ENCODE results near the gene ROGDI.

ROGDI gene

GRCh38 chr16:4778050-4778392, 24.4 kb downstream of the ROGDI start (continued):
- TF ChIP-seq BCL11A (tag by site-specific recombination; IDR thresholded peaks at IDR 0.05; ENCODE audit: low read depth) = no peak
- no peak for TF ChIP-seq ZNF76 (tag by site-specific recombination; IDR thresholded peaks at IDR 0.05; ENCODE audit: borderline replicate concordance, low read depth)
- TF ChIP-seq ZNF704 (tag by site-specific recombination; IDR thresholded peaks at IDR 0.05) = no peak

- POLR2A ChIA-PET = no interaction called here
- Histone ChIP-seq H3K36me3 (ENCODE audit: control insufficient read depth in 2 of 2, insufficient read depth in 1 of 2, low read length in 2 of 2) (no peaks in the 10 kb centered on the region), H3K27ac (ENCODE audit: extremely low read depth, low read depth, low read length) (no peak overlapping the region), H3K4me1 (ENCODE audit: control insufficient read depth, insufficient read depth, low read length) (peaks cover 2% of the 10 kb centered on the region; the same call in 1 of the 2 replicates), H3K9me3 (ENCODE audit: control insufficient read depth, insufficient read depth, low read depth, low read length) (no peaks in the 10 kb centered on the region), H3K4me3 (ENCODE audit: low read depth, low read length) (no peak overlapping the region)
- no peak for TF ChIP-seq FEZF1 (tag by site-specific recombination; IDR thresholded peaks at IDR 0.05)
- no peak for TF ChIP-seq ELK4 (IDR thresholded peaks at IDR 0.05; ENCODE audit: borderline replicate concordance, low read depth, low read length)
- TF ChIP-seq ZNF114 (tag by site-specific recombination; IDR thresholded peaks at IDR 0.05) = no peak
- no peak for TF ChIP-seq REPIN1 (tag by site-specific recombination; IDR thresholded peaks at IDR 0.05; ENCODE audit: low read depth)
- no peak for TF ChIP-seq OSR2 (tag by site-specific recombination; IDR thresholded peaks at IDR 0.05)
- no peak for TF ChIP-seq ZBTB17 (tag by site-specific recombination; IDR thresholded peaks at IDR 0.05)
- TF ChIP-seq ZNF146 (tag by site-specific recombination; IDR thresholded peaks at IDR 0.05) = no peak
- no peak for TF ChIP-seq ZNF549 (tag by site-specific recombination; IDR thresholded peaks at IDR 0.05)
- TF ChIP-seq ZNF658 (tag by site-specific recombination; IDR thresholded peaks at IDR 0.05) = no peak
- no peak for TF ChIP-seq ZNF747 (tag by site-specific recombination; IDR thresholded peaks at IDR 0.05)
- TF ChIP-seq KLF9 (tag by site-specific recombination; IDR thresholded peaks at IDR 0.05; ENCODE audit: low read depth) = no peak
- TF ChIP-seq ZNF677 (tag by site-specific recombination; IDR thresholded peaks at IDR 0.05) = no peak
- no peak for TF ChIP-seq ZNF530 (tag by site-specific recombination; IDR thresholded peaks at IDR 0.05; ENCODE audit: low read depth)
- TF ChIP-seq SCRT1 (tag by site-specific recombination; IDR thresholded peaks at IDR 0.05; ENCODE audit: borderline replicate concordance) = no peak
- TF ChIP-seq ZNF211 (tag by site-specific recombination; IDR thresholded peaks at IDR 0.05; ENCODE audit: low read depth) = no peak
- TF ChIP-seq BCL11B (tag by site-specific recombination; IDR thresholded peaks at IDR 0.05; ENCODE audit: low read depth) = no peak
- TF ChIP-seq ZNF19 (tag by site-specific recombination; IDR thresholded peaks at IDR 0.05; ENCODE audit: low read depth) = no peak
- no peak for TF ChIP-seq ZNF785 (tag by site-specific recombination; IDR thresholded peaks at IDR 0.05)
- CTCF ChIA-PET = no interaction called here
Measured at GRCh38 chr16:4777339-4778049, 24.9 kb downstream of the ROGDI start.

GRCh38 chr16:4776141-4776705, 26.2 kb downstream of the ROGDI start:
- POLR2A ChIA-PET = no interaction called here
- H3K36me3 ChIP-seq (ENCODE audit: control insufficient read depth in 2 of 2, insufficient read depth in 1 of 2, low read length in 2 of 2) = no peaks in the 10 kb centered on the region
- CTCF ChIA-PET = no interaction called here
- H3K4me1 ChIP-seq (ENCODE audit: control insufficient read depth, insufficient read depth, low read length) = peaks cover 2% of the 10 kb centered on the region; the same call in 1 of the 2 replicates
- no peak overlapping the region for H3K27ac ChIP-seq (ENCODE audit: extremely low read depth, low read depth, low read length)
- H3K9me3 ChIP-seq (ENCODE audit: control insufficient read depth, insufficient read depth, low read depth, low read length) = no peaks in the 10 kb centered on the region
- H3K4me3 ChIP-seq (ENCODE audit: low read depth, low read length) = no peak overlapping the region
- TF ChIP-seq ZNF580 (tag by site-specific recombination; IDR thresholded peaks at IDR 0.05) (no peak), KLF1 (tag by site-specific recombination; IDR thresholded peaks at IDR 0.05) (no peak), ZNF221 (tag by site-specific recombination; IDR thresholded peaks at IDR 0.05; ENCODE audit: borderline replicate concordance) (no peak), ZNF366 (tag by site-specific recombination; conservative IDR thresholded peaks at IDR 0.05) (no peak), ZNF548 (tag by site-specific recombination; IDR thresholded peaks at IDR 0.05) (no peak), ZNF280D (tag by site-specific recombination; IDR thresholded peaks at IDR 0.05) (no peak), AEBP2 (tag by site-specific recombination; IDR thresholded peaks at IDR 0.05; ENCODE audit: borderline replicate concordance) (no peak)

All from HEK293 (cell line).